B cell (primary cell): ENCODE measurements around the gene STAC3.

Experiments used
- CTCF ChIP-seq: fragments of 200-600 bp; IDR thresholded peaks from one replicate; pipeline ENCODE4 v1.8.0; 2022; ENCODE audit warnings: antibody characterized with exemption, mild to moderate bottlenecking
- EZH2 ChIP-seq: IDR thresholded peaks from 2 replicates; pipeline ENCODE4 v1.6.1; 2012; ENCODE audit warnings: borderline replicate concordance, low read depth, mild to moderate bottlenecking, moderate library complexity, low read length; ENCODE audit not compliant: insufficient read depth, poor library complexity, severe bottlenecking

DNA sequence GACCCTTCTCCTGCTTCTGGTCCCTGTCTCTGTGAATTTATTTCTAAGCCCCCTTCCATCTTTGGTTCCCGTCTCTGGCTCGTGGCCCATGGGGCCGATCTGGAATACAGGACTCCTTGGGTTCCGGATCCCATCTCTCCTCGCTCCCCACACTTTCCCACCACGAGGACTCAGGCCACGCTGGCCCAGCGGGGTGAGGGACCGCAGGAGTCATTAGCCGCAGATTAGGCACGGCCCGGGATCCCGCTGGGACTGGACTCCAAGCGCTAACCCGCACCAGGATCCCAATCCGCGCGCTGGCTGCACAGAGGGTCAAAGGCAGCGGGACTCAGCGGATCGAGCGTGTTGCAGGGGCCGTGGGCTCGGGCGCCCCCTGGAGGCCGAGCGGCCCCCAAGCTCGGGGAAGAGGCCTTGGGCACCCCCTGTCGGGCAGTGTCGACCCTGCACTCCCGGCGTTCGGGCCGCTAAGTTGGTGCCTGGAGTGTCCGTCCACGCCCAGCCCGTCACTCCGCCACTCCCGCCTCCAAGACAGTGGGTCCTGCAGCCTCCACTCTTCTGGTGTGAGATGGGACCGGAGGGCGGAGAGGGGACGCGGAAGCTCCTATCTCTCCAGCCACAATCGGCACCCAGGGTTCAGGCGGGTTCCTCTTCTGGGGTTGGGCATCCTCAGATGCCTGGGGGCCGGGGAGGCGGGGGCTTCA, 12.0 kb downstream of the STAC3 start:
- TF ChIP-seq EZH2 (no peak), CTCF (peak; percentile 100)
